OCI-LY7 (cell line): ENCODE measurements around the gene ARMC9.

Experiments
- CTCF ChIP-seq: fragments of 200-600 bp; sonication (generic); conservative IDR thresholded peaks from 2 replicates; pipeline ENCODE4 v1.5.1; 2014; ENCODE audit warnings: mild to moderate bottlenecking, antibody characterized with exemption, low read length, moderate library complexity, mixed read lengths
- EZH2phosphoT487 ChIP-seq: fragments of 200-600 bp; sonication (generic); IDR thresholded peaks from 2 replicates; pipeline ENCODE4 v1.6.1; 2018; ENCODE audit warnings: low read depth, borderline replicate concordance, mild to moderate bottlenecking, mixed run types, antibody characterized with exemption, low read length, moderate library complexity, mixed read lengths

DNA sequence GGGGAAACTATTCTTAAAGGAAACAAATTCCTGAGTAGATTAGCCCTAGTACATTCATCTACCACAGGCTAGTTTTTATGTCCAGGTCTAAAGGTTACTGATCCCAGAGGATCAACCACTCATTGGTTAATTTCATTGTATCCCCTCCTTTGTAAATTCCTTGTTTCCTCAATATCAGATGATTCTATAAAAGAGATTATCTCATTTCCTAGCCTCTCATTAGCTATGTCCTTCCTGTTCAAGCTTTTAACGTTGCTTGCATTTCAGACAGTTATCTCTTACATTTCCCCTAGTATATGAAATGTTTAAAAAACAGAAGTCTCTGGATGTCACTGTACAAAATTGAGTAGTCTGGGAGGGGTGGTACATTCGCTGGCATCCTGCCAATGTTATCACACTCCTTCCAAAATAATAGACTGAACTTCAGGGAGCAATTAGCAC lies 24.2 kb upstream of the ARMC9 start:
- TF ChIP-seq CTCF, result no peak
- no peak for TF ChIP-seq EZH2phosphoT487
